Left ventricle myocardium inferior (tissue), 1 donor: ENCODE results near the gene FRS2. TPM values are rescaled to one million over a fixed set of nuclear protein-coding genes. Genes with fewer than 3 reads are reported as not detected.

ENCODE experiments used
- DNase-seq: peaks from one replicate; pipeline ENCODE4 v3.0.0-alpha.2; 2020
- H3K27ac ChIP-seq: fragments of 200-600 bp; replicated peaks from 2 replicates; pipeline ENCODE4 v1.8.0; 2021
- H3K27me3 ChIP-seq: fragments of 200-600 bp; 2 replicates; pipeline ENCODE4 v1.8.0; 2021; ENCODE audit warnings: low read depth
- H3K36me3 ChIP-seq: fragments of 200-600 bp; 2 replicates; pipeline ENCODE4 v1.8.0; 2021
- H3K4me1 ChIP-seq: fragments of 200-600 bp; 2 replicates; pipeline ENCODE4 v1.8.0; 2021
- H3K4me3 ChIP-seq: fragments of 200-600 bp; 2 replicates; pipeline ENCODE4 v1.8.0; 2021; ENCODE audit warnings: mild to moderate bottlenecking, moderate library complexity
- H3K9me3 ChIP-seq: fragments of 200-600 bp; replicated peaks from 2 replicates; pipeline ENCODE4 v1.8.0; 2021
- CTCF ChIP-seq: fragments of 200-600 bp; IDR thresholded peaks from 2 replicates; pipeline ENCODE4 v1.8.0; 2021; ENCODE audit warnings: antibody characterized with exemption, mild to moderate bottlenecking, borderline replicate concordance
- intact Hi-C: fragments of 100-400 bp; cut with micrococcal nuclease; formaldehyde crosslinking; loops from one replicate; pipeline ENCODE4 v1.11.0; 2022
- total RNA-seq: library from RNA; stranded (reverse); fragmentation: NEBNext Ultra II Directional; extraction: Animal tissue kit (Norgen Biotek cat#: 25700); gene quantifications from one replicate; pipeline ENCODE4 v1.2.1, GENCODE V29; 2021
- donor health status: DM: no; HTN: yes; CAD: no; lungs with severe emphysema.

The FRS2 gene
- total RNA-seq, 1 donor from 2014 or later, result 18.2 TPM

GRCh38 chr12:69490920-69491643, 20.9 kb downstream of the FRS2 start:
- Histone ChIP-seq H3K27me3 (no peaks in the 10 kb centered on the region), H3K4me1 (peaks cover 14% of the 10 kb centered on the region), H3K27ac (no peak overlapping the region), H3K36me3 (peaks cover 17% of the 10 kb centered on the region), H3K9me3 (peaks cover 16% of the 10 kb centered on the region), H3K4me3 (no peak overlapping the region)
- TF ChIP-seq CTCF, result no peak
- intact Hi-C loops, result no loop called here
- no peak for DNase-seq

- H3K36me3 ChIP-seq, result peaks cover 4% of the 10 kb centered on the region
- no peak overlapping the region for H3K4me3 ChIP-seq
- no peak overlapping the region for H3K27ac ChIP-seq
- peaks cover 25% of the 10 kb centered on the region for H3K4me1 ChIP-seq
- peaks cover 3% of the 10 kb centered on the region for H3K9me3 ChIP-seq
- no peak for TF ChIP-seq CTCF
- intact Hi-C loops, result no loop called here
- DNase-seq, result no peak
- H3K27me3 ChIP-seq, result no peaks in the 10 kb centered on the region
Observed at GRCh38 chr12:69492739-69493138, 22.6 kb downstream of the FRS2 start.

GRCh38 chr12:69495071-69495470, 24.9 kb downstream of the FRS2 start:
- Histone ChIP-seq H3K9me3 (no peaks in the 10 kb centered on the region), H3K36me3 (no peaks in the 10 kb centered on the region), H3K4me3 (no peak overlapping the region), H3K4me1 (peaks cover 33% of the 10 kb centered on the region), H3K27me3 (no peaks in the 10 kb centered on the region), H3K27ac (no peak overlapping the region)
- no peak for DNase-seq
- no peak for TF ChIP-seq CTCF
- intact Hi-C loops, result no loop called here

- Histone ChIP-seq H3K9me3 (no peaks in the 10 kb centered on the region), H3K36me3 (no peaks in the 10 kb centered on the region), H3K4me3 (no peak overlapping the region), H3K27ac (no peak overlapping the region), H3K27me3 (no peaks in the 10 kb centered on the region), H3K4me1 (peaks cover 40% of the 10 kb centered on the region)
- TF ChIP-seq CTCF, result no peak
- intact Hi-C loops, result no loop called here
- DNase-seq, result no peak
Observed at GRCh38 chr12:69497308-69498026, 27.3 kb downstream of the FRS2 start.

GRCh38 chr12:69500631-69501030, 30.4 kb downstream of the FRS2 start:
- Histone ChIP-seq H3K27me3 (no peaks in the 10 kb centered on the region), H3K4me3 (no peak overlapping the region), H3K27ac (no peak overlapping the region), H3K36me3 (no peaks in the 10 kb centered on the region), H3K9me3 (no peaks in the 10 kb centered on the region), H3K4me1 (peaks cover 51% of the 10 kb centered on the region)
- no peak for DNase-seq
- no peak for TF ChIP-seq CTCF
- intact Hi-C loops, result no loop called here
